Activated CD8-positive, alpha-beta memory T cell treated with anti-CD3 and anti-CD28 coated beads for 48 hours (primary cell): ENCODE data around the gene NGEF.

Experiments
- DNase-seq, 3 experiments: peaks; one replicate each; pipeline ENCODE4 v3.0.0-alpha.2; 2020; ENCODE audit warnings: low read depth in 2 of 3, low spot score in 2 of 3

The NGEF gene

DNA sequence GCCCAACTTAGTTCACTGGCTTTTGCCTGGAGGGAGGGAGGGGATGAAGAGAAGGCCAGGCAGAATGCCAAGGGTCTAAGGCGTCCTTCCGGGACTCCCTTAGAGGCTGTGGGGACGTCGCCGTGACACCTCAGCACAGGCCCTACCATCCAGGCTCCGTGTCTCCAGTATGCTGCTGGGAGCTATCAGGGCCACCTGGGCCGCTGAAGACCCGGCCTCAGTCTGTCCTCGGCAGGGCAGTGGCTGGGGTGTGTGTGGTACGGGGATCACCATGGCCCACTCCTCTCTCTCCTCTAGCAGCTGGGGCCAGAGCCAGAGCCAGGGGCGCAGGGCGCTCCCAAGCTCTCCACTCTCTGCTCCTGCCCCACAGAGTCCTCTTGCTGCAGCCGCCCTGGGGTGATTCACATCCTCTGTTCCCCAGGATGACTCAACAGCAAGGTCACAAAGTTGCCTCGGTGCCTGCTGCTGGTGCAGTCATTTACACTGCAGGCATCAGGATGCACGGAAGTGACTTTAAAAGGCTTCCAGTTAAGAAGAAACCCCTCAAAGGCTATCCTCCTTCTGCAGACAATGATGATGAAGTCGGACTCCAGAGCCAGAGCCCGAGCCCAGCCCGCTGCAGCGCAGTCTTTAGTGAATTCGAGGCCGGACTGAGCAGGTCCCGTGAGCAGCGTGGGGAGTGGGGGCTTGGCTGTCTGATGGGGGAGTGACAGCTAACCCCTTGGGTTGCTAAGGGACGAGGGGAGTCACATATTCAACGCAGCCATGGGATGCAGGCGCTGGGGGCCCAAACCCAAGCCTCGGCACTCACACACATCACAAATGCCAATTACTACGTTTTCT lies 111.1 kb downstream of the NGEF start:
- DNase-seq = peak in 1 of 3 experiments; percentile 16

DNA sequence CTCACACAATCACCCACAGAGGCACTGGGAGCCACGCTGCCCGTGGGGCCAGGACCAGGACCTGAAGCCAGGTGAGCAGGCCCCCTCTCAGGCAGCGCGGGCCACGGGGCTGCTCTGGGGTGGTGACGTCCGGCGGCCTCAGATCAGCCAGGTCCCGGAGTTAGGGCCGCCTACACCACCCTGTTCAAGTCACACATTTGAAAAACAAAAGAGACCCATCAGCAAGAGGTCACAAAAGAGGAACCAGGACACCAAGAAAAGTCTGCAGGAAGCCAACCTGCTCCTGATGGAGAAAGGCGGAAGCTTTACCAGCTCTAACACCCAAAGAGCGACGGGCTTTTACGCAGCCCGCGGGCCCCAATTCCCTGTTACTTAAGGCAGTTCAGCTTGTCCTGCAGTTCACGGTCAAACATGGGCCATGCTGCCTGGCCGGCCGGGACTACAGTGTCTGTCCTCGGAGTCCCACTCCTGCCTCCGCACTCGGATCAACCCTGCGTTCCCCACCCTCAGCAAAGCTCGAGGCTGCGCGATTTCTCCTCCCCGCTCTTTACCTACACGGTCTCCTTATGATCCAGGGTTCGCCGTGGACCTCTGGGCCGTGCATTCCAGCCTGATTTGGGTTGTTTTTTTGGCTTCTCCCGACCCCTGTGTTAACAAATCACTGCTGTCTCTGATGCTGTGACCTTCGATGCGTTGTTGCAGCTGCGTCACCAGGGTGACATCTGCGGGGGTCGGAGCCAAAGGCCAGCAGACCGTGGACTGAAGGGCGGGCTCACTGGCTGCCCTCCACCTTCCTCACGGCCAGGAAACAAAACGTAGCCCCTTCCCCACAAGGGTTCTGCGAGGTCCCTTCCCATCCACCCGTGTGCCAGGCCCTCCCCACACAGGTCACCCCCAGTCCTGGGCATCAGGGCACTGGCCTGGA lies 112.0 kb downstream of the NGEF start:
- DNase-seq = no peak

DNA sequence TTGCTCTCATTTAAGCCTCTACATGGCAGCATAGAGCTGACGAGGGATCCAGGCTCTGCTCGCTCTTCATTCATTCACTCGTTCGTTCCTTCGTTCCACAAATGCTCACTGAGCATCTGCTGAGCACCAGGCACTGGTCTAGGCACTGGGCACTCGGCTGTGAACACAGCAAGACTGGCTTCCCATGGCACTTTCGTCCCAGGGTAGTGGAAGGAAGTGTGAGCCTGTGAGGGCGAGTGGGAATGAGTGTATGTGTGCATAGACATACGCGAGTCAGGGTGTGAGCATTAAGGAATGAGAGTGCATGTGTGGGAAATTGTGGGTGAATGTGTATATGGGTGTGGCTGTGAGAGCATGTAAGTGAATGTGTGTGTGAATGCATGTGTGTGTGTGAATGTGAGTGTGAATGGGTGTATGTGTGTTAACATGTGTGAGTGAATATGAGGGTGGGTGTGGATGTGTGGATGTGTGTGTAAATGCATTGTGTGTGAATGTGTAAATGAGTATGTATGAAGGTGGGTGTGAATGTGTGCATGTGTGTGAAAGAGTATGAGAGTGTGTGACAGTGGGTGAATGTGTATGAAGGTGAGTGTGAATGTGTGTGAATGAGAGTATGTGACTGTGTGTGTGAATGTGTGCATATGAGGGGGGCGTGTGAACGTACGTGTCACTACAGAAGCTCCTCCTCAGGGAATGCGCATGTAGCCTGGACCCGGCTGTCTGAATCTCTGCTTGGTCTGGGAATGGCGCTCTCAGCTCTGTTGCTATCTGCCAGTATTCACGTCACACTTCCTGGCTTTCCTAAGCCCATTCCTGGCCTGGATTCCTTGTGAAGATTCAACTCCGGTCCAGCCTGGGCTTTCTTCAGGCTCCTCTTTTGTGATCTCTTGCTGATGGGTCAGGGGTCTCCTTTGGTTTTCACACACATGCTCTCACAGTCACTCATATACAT lies 114.2 kb downstream of the NGEF start:
- DNase-seq = no peak

- DNase-seq = no peak
Measured at GRCh38 chr2:232897598-232898408, 115.3 kb downstream of the NGEF start.

DNA sequence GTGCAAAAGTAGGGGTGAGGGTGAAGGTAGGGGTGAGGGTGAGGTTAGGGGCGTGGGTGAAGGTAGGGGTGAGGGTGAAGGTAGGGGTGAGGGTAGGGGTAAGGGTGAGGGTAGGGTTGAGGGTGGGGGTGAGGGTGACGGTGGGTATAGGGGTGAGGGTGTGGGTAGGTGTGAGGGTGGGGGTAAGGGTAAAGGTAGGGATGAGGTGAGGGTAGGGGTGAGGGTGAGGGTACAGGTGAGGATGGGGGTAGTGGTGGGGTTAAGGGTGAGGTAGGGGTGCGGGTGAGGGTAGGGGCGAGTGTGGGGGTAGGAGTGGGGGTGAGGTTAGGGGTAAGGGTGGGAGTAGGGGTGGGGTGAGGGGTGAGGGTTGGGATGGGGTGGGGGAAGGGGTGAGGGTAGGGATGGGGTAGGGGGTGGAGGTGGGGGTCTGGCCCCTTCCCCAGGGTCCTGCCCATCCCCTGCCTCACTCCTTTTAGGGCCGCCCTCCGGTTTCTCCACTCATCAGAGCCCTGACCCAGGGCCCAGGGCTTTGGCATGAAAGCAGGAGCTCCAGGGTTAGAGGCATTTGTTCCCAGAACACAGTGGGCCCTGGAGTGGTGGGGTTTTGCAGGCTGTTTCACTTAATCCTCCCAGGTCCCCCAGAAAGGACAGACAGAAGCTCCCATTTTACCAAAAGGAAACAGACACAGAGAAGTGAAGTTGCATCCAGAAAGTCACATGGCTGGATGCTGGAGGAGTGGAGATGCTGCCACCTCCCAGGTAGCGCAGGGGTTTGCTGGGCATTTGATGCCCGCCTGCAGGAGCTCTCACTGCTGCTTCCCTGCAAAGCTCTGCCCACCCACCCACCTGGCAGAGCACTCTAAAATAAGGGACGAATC lies 116.1 kb downstream of the NGEF start:
- no peak for DNase-seq

DNA sequence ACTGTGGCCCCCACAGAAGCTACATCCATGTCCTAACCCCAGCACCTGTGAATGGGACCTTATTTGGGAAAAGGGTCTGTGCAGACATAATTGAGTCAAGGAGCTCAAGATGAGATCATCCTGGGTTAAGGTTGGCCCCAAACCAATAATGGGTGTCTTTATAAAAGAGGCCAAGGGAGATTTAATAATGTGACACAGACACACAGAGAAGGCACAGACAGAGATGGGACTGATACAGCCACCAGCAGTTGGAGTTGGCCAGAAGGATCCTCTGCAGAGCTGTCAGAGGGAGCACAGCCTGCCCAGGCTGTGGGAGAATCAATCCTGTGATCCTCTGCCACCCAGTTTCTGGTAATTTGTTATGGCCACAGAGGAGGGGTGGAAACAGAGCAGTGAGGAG lies 116.9 kb downstream of the NGEF start:
- DNase-seq = no peak

GRCh38 chr2:232894746-232895145 lies 118.3 kb downstream of the NGEF start:
- DNase-seq = no peak

DNA sequence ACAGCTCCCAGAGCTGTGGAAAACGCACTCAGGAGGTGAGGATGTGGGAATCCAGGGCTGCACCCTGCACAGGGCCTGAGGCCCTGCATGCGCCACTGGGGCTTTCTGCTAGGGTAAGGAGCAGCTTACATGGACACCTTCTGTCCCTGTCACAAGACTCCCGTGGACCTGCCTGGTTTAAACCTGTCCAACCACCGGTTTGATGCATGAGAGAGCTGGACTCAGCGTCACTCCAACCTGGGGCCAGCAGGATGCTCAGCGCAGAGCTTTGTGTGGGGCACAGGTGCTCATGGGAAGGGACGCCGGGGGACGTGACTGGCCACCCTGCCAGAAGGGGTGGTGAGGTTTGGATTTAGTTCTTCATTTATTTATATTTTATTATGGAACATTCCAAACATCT lies 118.8 kb downstream of the NGEF start:
- no peak for DNase-seq

- DNase-seq = no peak
Measured at GRCh38 chr2:232893834-232894233, 119.2 kb downstream of the NGEF start.

GRCh38 chr2:232892843-232893242 lies 120.2 kb downstream of the NGEF start:
- no peak for DNase-seq

- no peak for DNase-seq
Measured at GRCh38 chr2:232892221-232892620, 120.8 kb downstream of the NGEF start.

GRCh38 chr2:232891621-232892071 lies 121.4 kb downstream of the NGEF start:
- DNase-seq = no peak

DNA sequence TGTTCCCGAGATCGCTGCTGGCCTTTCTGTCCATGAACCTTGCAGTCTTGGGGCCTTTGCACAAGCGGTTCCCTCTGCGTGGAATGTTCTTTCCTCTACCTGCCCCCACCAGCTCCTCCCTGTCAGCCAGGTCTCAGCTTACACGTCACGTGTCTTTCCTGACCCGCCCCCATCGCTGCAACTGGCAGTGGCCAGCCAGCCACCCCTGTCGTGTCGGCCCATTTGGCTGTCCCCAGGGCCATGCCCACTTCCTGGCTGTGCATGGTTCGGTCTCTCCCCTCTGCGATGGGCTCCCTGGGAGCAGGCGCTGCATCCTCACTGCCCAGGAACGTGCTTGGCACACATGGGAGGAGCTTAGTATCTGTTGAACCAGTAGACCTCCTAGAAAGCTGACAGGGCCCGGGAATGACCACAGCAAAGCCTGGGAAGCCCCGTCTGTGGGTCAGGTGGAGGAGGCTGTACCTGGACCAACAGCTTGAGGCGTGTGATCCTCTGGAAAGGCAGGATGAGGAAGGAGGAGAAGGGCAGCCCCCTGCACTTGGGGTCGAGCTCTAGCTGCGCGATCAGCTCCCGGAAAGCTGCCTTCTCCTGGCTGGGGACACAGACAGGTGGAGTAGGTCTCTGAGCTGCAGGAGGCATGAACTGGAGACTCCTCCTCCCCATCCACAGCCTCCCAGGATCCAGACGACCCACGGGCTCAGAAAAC lies 122.0 kb downstream of the NGEF start:
- no peak for DNase-seq

GRCh38 chr2:232890536-232890895 lies 122.5 kb downstream of the NGEF start:
- DNase-seq = no peak

- DNase-seq = no peak
Measured at GRCh38 chr2:232889876-232890401, 123.1 kb downstream of the NGEF start.

GRCh38 chr2:232888839-232889529 lies 124.1 kb downstream of the NGEF start:
- DNase-seq = no peak

DNA sequence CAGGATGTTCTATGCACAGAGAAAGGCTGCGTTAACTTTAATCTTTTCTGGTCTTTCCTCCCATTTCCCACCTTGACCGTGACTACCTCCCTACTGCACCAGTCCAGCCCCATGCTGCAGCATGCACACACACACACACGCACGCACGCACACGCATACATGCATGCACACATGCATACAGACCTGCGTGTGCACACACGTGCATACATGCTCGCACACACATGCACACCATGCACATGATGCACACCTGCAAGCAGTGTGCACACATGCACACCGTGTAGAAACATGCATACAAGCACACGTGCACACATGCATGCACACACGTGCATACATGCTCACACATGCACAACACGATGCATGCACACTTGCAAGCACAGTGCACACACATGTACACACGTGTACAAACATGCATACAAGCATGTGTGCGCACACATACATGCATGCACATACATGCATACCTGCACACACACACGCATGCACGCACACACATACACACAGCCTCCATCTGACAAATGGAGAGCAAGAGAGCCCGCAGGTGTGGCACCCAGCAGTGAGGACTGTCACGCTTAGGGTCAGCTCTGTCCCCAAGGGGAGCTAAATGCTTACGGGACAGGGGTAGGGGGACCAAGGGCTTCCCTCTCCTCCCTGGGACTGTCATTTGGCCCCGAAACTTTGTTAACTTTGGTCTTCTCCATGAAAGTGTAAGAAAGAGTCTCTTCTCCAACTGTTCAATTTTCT lies 124.8 kb downstream of the NGEF start:
- no peak for DNase-seq
